Epithelial cell of esophagus (primary cell): ENCODE results near the gene PRKG1.

Source experiments
- DNase-seq: peaks from one replicate; pipeline ENCODE4 v3.0.0; 2010; ENCODE audit warnings: low read depth
- H3K4me3 ChIP-seq: 2 replicates; pipeline ENCODE4 v1.5.1; 2011; ENCODE audit warnings: mild to moderate bottlenecking, low read length, control low read depth
- TF ChIP-seq, protein P1 (sequence below): IDR thresholded peaks from 2 replicates; pipeline ENCODE4 v1.5.1; 2011; ENCODE audit warnings: low read depth, mild to moderate bottlenecking, low read length, control low read depth, inconsistent platforms; ENCODE audit not compliant: insufficient read depth; ENCODE audit errors: missing control alignments

Gene PRKG1

DNA sequence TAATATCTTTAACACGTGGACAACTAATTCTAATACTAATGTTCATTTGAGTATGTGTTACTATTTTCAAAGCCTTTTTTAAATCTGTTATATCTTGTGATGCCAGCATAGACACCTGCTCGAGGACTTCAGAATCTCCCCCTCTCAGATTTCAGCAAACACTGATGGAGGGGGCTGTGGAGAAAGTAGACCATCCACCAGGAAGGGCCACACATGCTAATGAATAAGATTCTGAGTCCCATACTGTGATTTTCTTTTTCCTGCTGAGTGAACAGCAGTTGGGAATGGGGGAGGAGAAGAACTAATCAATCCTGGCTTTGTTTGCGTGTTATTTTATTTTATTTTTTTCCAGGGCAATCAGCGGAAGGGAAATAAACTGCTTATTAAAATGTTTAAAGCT is 783.0 kb downstream of the PRKG1 start:
- H3K4me3 ChIP-seq, result no peak overlapping the region
- TF ChIP-seq, protein P1, sequence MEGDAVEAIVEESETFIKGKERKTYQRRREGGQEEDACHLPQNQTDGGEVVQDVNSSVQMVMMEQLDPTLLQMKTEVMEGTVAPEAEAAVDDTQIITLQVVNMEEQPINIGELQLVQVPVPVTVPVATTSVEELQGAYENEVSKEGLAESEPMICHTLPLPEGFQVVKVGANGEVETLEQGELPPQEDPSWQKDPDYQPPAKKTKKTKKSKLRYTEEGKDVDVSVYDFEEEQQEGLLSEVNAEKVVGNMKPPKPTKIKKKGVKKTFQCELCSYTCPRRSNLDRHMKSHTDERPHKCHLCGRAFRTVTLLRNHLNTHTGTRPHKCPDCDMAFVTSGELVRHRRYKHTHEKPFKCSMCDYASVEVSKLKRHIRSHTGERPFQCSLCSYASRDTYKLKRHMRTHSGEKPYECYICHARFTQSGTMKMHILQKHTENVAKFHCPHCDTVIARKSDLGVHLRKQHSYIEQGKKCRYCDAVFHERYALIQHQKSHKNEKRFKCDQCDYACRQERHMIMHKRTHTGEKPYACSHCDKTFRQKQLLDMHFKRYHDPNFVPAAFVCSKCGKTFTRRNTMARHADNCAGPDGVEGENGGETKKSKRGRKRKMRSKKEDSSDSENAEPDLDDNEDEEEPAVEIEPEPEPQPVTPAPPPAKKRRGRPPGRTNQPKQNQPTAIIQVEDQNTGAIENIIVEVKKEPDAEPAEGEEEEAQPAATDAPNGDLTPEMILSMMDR, result no peak
- DNase-seq, result no peak

DNA sequence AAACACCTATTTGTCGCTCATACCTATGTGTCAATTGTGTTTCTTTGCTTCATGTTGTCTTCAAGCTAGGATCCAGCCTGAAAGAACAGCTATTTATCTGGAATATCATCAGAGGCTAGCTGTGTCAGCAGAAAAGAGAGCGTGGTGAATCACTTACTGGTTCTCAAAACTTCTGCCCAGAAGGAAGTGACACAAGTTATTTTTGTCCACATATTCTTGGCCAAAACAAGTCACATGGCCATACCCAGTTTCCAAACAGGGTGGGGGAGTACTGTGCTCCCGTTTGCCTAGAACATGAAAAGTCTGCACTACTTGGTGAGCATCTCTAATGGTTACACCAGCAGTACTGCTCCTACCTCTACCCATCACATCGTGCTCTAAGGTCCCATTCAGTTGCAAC is 786.0 kb downstream of the PRKG1 start:
- peak; percentile 51 for DNase-seq
- no peak overlapping the region for H3K4me3 ChIP-seq
- TF ChIP-seq, protein P1, result no peak

GRCh38 chr10:51861051-51861450 is 786.8 kb downstream of the PRKG1 start:
- DNase-seq, result no peak
- no peak overlapping the region for H3K4me3 ChIP-seq
- TF ChIP-seq, protein P1, result no peak

DNA sequence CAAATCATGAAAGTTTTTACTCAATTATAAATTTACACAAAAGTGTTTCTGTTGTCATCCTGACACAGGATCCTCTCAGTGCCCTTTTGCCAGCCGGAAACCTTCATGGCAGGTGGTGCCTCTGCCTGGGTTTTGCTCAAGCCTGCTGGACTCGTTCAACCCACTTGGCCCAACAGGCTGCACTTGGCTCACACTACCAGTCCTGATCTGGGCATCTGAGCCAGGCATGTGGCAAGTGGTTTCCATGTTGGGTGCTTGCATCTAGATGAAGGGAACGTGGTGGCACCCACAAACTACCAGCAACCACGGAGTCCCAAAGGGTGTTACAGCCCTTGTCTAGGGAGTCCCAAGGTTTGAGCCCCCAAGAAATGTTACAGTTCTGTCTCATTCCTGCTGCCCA is 787.4 kb downstream of the PRKG1 start:
- no peak overlapping the region for H3K4me3 ChIP-seq
- DNase-seq, result peak; percentile 2
- TF ChIP-seq, protein P1, result no peak

DNA sequence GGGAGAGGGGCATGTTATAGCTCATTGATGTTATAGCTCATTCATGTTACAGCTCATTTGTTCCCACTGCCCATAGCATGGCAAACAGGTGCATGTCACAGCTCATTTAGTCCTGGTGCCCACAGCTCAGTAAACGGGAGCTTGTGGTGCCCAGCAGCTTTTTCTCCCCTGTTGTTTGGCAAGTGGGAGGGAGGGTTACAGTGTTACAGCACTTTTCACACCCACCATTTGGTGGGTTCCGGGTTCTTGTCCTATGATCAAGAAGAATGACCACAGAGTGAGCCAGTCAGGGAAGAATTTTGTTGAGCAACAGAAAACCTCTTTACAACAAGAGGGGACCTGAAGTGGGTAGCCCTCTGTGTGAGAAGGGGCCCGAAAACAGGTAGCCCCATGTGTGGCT is 787.9 kb downstream of the PRKG1 start:
- TF ChIP-seq, protein P1, result no peak
- no peak overlapping the region for H3K4me3 ChIP-seq
- no peak for DNase-seq

- no peak overlapping the region for H3K4me3 ChIP-seq
- DNase-seq, result peak; percentile 91
- TF ChIP-seq, protein P1, result no peak
Observed at GRCh38 chr10:51867956-51868355, 793.7 kb downstream of the PRKG1 start.

DNA sequence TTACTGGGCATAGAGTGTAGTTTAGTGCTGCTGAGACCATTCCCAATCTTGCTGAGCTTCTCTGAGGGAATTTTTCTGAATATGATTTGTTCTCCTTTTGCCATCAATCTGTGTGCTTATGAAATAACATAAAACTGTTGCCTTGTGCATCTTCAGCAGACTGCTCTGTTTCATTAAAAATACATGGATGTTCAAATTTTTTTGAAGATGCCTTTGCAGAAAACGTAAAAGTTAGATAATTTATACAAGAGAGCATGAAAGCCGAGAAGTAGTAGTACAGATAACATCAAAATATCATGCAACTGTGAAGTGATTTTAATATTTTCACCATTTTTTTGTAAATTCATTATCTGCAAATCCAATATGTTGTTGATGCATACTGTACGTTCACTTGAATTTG is 799.8 kb downstream of the PRKG1 start:
- no peak for DNase-seq
- TF ChIP-seq, protein P1, result no peak
- H3K4me3 ChIP-seq, result no peak overlapping the region
